BJ (cell line): ENCODE results near the gene SMIM13. TPM values are rescaled to one million over a fixed set of nuclear protein-coding genes. Genes with fewer than 3 reads are reported as not detected.

Experiments
- CTCF ChIA-PET: fragments of 350-600 bp; formaldehyde crosslinking; extraction: SDS; loops from one replicate; lab custom pipeline; 2021; ENCODE audit warnings: antibody characterized with exemption, inconsistent platforms; lab: Yijun Ruan, JAX
- POLR2A ChIA-PET: fragments of 300-600 bp; sonication (Branson Sonifier 250); formaldehyde crosslinking; extraction: SDS; loops from one replicate; lab custom pipeline; 2021; ENCODE audit warnings: antibody characterized with exemption; lab: Charles Lee
- DNase-seq: peaks from one replicate; pipeline ENCODE4 v3.0.0-alpha.2; 2011; ENCODE audit warnings: low read depth
- H3K27me3 ChIP-seq: 2 replicates; pipeline ENCODE4 v1.6.0; 2011; ENCODE audit warnings: low read length; ENCODE audit not compliant: control insufficient read depth, insufficient read depth
- H3K36me3 ChIP-seq: 2 replicates; pipeline ENCODE4 v1.5.1; 2011; ENCODE audit warnings: low read length; ENCODE audit not compliant: control insufficient read depth, insufficient read depth
- H3K4me3 ChIP-seq: 2 replicates; pipeline ENCODE4 v1.5.1; 2011; ENCODE audit warnings: low read depth, mild to moderate bottlenecking, control low read depth, low read length
- polyA plus RNA-seq: library from polyadenylated mRNA; depleted of rRNA; stranded (reverse); fragments of >200 nt; gene quantifications from 2 replicates; pipeline ENCODE4 v1.2.3, GENCODE V29; 2011
- TF ChIP-seq, protein P1 (sequence below): IDR thresholded peaks from 2 replicates; pipeline ENCODE4 v1.5.1; 2011; ENCODE audit warnings: low read depth, mild to moderate bottlenecking, control low read depth, inconsistent platforms, low read length, moderate library complexity; ENCODE audit not compliant: insufficient read depth

SMIM13 gene
- polyA plus RNA-seq, 1 experiment = 3.0 TPM

DNA sequence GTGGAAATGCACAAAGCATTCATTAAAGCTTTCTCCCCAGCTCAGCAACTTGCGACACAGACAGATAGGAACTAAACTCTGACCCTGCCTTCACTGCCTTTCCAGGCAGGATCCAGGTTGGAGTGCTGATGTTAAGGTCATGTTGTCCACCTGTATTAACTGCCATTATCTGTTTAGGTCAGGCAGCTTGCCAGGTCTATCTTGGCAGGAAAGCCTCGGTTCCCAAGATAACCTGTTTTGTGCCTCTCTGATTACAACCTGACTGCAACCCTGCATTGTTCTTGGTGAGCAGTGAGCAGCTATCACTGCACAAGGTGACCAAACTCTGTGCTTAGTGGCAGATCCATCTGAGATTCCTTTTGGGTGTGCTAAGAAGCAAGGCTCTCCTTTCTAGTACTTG is 26.3 kb upstream of the SMIM13 start:
- CTCF ChIA-PET = interaction anchor here (1.4 to 6.5 kb wide), 5 partner anchors 8 to 508 kb away, joined by 4 to 41 read pairs (median 11); no protein-coding TSS in a partner anchor
- no peaks in the 10 kb centered on the region for H3K36me3 ChIP-seq

DNA sequence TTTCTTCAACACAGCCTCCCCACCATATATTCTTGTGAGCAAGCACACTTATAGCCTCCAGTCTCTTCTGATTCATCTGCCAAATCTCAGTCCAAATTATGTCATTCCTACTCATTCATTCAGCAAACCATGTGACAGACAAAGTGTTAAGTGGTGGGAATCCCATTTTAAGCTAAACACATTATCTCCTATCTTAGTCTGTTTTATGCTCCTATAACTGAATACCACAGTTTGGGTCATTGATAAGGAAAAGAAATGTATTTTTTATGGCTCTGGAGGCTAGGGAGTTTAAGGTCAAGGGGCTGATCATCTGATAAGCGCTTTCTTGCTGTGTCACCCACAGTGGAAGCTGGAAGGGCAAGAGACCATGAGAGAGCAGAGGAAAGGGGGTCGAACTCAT is 23.9 kb upstream of the SMIM13 start:
- no peak for DNase-seq
- TF ChIP-seq, protein P1, sequence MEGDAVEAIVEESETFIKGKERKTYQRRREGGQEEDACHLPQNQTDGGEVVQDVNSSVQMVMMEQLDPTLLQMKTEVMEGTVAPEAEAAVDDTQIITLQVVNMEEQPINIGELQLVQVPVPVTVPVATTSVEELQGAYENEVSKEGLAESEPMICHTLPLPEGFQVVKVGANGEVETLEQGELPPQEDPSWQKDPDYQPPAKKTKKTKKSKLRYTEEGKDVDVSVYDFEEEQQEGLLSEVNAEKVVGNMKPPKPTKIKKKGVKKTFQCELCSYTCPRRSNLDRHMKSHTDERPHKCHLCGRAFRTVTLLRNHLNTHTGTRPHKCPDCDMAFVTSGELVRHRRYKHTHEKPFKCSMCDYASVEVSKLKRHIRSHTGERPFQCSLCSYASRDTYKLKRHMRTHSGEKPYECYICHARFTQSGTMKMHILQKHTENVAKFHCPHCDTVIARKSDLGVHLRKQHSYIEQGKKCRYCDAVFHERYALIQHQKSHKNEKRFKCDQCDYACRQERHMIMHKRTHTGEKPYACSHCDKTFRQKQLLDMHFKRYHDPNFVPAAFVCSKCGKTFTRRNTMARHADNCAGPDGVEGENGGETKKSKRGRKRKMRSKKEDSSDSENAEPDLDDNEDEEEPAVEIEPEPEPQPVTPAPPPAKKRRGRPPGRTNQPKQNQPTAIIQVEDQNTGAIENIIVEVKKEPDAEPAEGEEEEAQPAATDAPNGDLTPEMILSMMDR = no peak
- no peaks in the 10 kb centered on the region for H3K36me3 ChIP-seq
- no peaks in the 10 kb centered on the region for H3K27me3 ChIP-seq
- no peak overlapping the region for H3K4me3 ChIP-seq
- POLR2A ChIA-PET = no interaction called here
- CTCF ChIA-PET = interaction anchor here (0.7 to 8.0 kb wide), 12 partner anchors 8 to 428 kb away, joined by 3 to 159 read pairs (median 4); partner anchors contain the start of gene SMIM13

More for the DNA sequence above, 26.3 kb upstream of the SMIM13 start:
- H3K4me3 ChIP-seq = no peak overlapping the region
- no peak for DNase-seq
- H3K27me3 ChIP-seq = no peaks in the 10 kb centered on the region
- TF ChIP-seq, protein P1 = no peak
- POLR2A ChIA-PET = no interaction called here

DNA sequence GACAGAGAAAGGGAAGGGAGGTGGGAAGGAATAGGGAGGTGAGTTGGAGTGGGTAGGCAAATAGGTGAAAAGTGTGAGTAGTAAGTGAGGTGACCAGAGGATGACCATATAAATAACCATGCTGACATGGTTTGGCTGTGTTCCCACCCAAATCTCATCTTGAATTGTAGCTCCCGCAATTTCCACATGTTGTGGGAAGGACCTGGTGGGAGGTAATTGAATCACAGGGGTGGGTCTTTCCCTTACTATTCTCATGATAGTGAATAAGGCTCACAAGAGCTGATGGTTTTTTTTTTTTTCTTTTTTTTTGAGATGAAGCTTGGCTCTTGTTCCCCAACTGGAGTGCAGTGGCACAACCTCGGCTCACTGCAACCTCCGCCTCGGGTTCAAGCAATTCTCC is 21.5 kb upstream of the SMIM13 start:
- no peak for DNase-seq
- TF ChIP-seq, protein P1 = no peak
- ChIA-PET CTCF (interaction anchor here (0.5 to 8.0 kb wide), 3 partner anchors 10 to 187 kb away, joined by 3 to 159 read pairs (median 38); no protein-coding TSS in a partner anchor), POLR2A (no interaction called here)
- no peaks in the 10 kb centered on the region for H3K36me3 ChIP-seq
- H3K4me3 ChIP-seq = no peak overlapping the region
- H3K27me3 ChIP-seq = no peaks in the 10 kb centered on the region

DNA sequence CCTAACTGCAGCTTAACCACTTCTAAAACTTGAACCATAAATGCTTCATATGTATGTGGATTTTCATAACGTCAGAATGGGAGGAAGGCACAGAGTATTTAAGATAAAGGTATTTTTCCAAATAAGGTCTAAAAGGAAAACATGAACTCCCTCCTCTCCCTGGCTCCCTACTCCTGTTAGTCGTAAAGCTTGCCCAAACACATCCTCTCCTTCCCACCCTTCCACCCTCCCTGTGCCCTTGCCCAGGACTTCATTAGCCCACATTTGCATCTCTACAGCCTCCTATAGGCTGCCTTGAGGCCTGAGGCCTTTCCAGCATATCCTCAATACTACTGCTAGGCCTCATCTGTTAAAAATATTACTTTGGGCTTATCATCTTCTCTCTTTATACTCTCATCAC is 17.1 kb upstream of the SMIM13 start:
- ChIA-PET POLR2A (no interaction called here), CTCF (interaction anchor here (1.1 kb wide), 1 partner anchor 17 kb away, joined by 3 read pairs; the partner anchor contains the start of gene SMIM13)
- Histone ChIP-seq H3K27me3 (no peaks in the 10 kb centered on the region), H3K36me3 (no peaks in the 10 kb centered on the region), H3K4me3 (no peak overlapping the region)
- DNase-seq = no peak
- TF ChIP-seq, protein P1 = no peak

DNA sequence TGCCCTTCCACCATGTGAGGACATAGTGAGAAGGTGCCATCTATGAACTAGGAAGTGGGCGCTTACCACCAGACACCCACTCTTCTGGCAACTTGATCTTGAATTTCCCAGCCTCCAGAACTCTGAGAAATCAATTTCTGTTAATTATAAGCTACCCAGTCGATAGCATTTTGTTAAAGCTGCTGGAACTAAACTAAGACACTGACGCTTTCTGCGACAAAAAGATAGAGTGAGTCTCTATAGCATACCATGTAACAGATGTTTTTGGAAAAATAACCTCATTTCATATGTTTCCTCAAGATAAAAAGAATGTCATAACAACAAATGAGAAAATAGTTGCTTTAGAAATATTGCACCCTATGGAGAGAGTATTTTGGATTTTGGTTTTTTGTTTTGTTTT is 15.4 kb upstream of the SMIM13 start:
- H3K27me3 ChIP-seq = no peaks in the 10 kb centered on the region
- CTCF ChIA-PET = interaction anchor here (1.0 kb wide), 1 partner anchor 9 kb away, joined by 3 read pairs; no protein-coding TSS in a partner anchor
- H3K4me3 ChIP-seq = no peak overlapping the region
- TF ChIP-seq, protein P1 = no peak
- POLR2A ChIA-PET = no interaction called here
- no peak for DNase-seq
- H3K36me3 ChIP-seq = no peaks in the 10 kb centered on the region
